ENCODE measurements around the gene CPNE5. TPM values are rescaled to one million over a fixed set of nuclear protein-coding genes. Genes with fewer than 3 reads are reported as not detected.

Gene CPNE5
- total and polyA plus RNA-seq, 2 of the 4 experiments (the other 2 are of a cell fraction): 0.07 TPM; not detected in 1

- no TSS peak for BruUV-seq (replicated peaks)
- no peak for DNase-seq
- 81% methylated on average over 3 of the region's 6 CpGs; no CpG with 5 or more reads in 1 of the 2 experiments for WGBS, 2 experiments (ENCODE audit: extremely low coverage in 2 of 2, insufficient read length in 1 of 2)
- POLR2A ChIA-PET (ENCODE audit: unreplicated experiment): no interaction called here
- Histone ChIP-seq H3K14ac (replicated peaks; ENCODE audit: low read depth, low read length) (no peak overlapping the region), H3K27me3 (ENCODE audit: control insufficient read depth, insufficient read depth, low read length) (peaks cover 60% of the 10 kb centered on the region), H3K4ac (ENCODE audit: low read depth, low read length) (no peak overlapping the region), H3K36me3 (ENCODE audit: control insufficient read depth, insufficient read depth, low read length) (no peaks in the 10 kb centered on the region), H4K8ac (ENCODE audit: low read depth in 2 of 2, low read length in 2 of 2) (no peak overlapping the region), H2BK15ac (ENCODE audit: low read depth, low read length) (no peak overlapping the region), H3K4me1 (ENCODE audit: control insufficient read depth, insufficient read depth, low read length) (peaks cover 8% of the 10 kb centered on the region; the same call in 1 of the 2 replicates), H2AFZ (replicated peaks; ENCODE audit: low read length, poor library complexity) (no peak overlapping the region), H4K20me1 (ENCODE audit: insufficient read depth, low read length) (no peaks in the 10 kb centered on the region), H3K4me2 (ENCODE audit: low read depth, low read length) (no peak overlapping the region), H2AK5ac (ENCODE audit: low read depth, low read length) (no peak overlapping the region), H3K18ac (ENCODE audit: low read depth, low read length) (no peak overlapping the region), H3K9me1 (ENCODE audit: insufficient read depth, low read length) (no peaks in the 10 kb centered on the region), H3K4me3 (ENCODE audit: insufficient read depth, low read depth, low read length) (no peak overlapping the region), H2BK20ac (ENCODE audit: low read depth, low read length) (no peak overlapping the region), H3K79me1 (ENCODE audit: low read depth in 1 of 2, low read length in 2 of 2) (no peaks in the 10 kb centered on the region), H2AK9ac (replicated peaks; ENCODE audit: low read depth, low read length, poor library complexity) (no peak overlapping the region), H4K91ac (ENCODE audit: insufficient read depth, low read depth, low read length) (no peak overlapping the region), H3K27ac (ENCODE audit: insufficient read depth, low read length) (no peak overlapping the region), H3K9me3 (ENCODE audit: control insufficient read depth, insufficient read depth, low read length) (no peaks in the 10 kb centered on the region), H3K23ac (ENCODE audit: low read depth, low read length) (no peak overlapping the region; the same call in 1 of the 2 replicates), H4K5ac (ENCODE audit: low read depth, low read length) (no peak overlapping the region), H3K56ac (ENCODE audit: extremely low read depth, insufficient read depth, low read length) (no peak overlapping the region), H2BK5ac (ENCODE audit: low read depth, low read length, poor library complexity, severe bottlenecking) (no peak overlapping the region), H3K9ac (ENCODE audit: low read depth, low read length) (no peak overlapping the region), H2BK120ac (ENCODE audit: low read depth, low read length) (no peak overlapping the region)
- CTCF ChIA-PET: no interaction called here
- intact Hi-C loops (cut with micrococcal nuclease) (loop anchor here (5.0 kb wide), 1 partner anchor 45 kb away; no protein-coding TSS in a partner anchor), dilution Hi-C loops (cut with HindIII; ENCODE audit: low sequenced_read_pairs, unreplicated experiment) (no loop called here), in situ Hi-C loops (cut with MboI; ENCODE audit: low sequenced_read_pairs) (no loop called here)
- TF ChIP-seq FOS (IDR thresholded peaks at IDR 0.05; ENCODE audit: low read depth, low read length) (no peak), MXI1 (IDR thresholded peaks at IDR 0.05; ENCODE audit: borderline replicate concordance, low read depth, low read length) (no peak), MAZ (IDR thresholded peaks at IDR 0.05; ENCODE audit: borderline replicate concordance, low read depth, low read length) (no peak), BHLHE40 (IDR thresholded peaks at IDR 0.05; ENCODE audit: low read depth, low read length) (no peak), CHD1 (IDR thresholded peaks at IDR 0.05; ENCODE audit: low read depth, low read length) (no peak), RCOR1 (IDR thresholded peaks at IDR 0.05; ENCODE audit: insufficient replicate concordance, low read length) (no peak), ELK1 (IDR thresholded peaks at IDR 0.05; ENCODE audit: borderline replicate concordance, low read depth, low read length) (no peak)
- TF ChIP-seq, protein P1, sequence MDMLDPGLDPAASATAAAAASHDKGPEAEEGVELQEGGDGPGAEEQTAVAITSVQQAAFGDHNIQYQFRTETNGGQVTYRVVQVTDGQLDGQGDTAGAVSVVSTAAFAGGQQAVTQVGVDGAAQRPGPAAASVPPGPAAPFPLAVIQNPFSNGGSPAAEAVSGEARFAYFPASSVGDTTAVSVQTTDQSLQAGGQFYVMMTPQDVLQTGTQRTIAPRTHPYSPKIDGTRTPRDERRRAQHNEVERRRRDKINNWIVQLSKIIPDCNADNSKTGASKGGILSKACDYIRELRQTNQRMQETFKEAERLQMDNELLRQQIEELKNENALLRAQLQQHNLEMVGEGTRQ (IDR thresholded peaks at IDR 0.05; ENCODE audit: low read depth, low read length): no peak
- no peak for ATAC-seq (ENCODE audit: low read depth)
Observed at GRCh38 chr6:36837686-36838085, 1.6 kb downstream of the CPNE5 start.
